ENCODE measurements around the gene ADAMTS6.

GRCh38 chr5:65459995-65460394, 21.7 kb downstream of the ADAMTS6 start:
- no peak for TF ChIP-seq CTCF (IDR thresholded peaks at IDR 0.05)
- TF ChIP-seq POLR2A (IDR thresholded peaks at IDR 0.05) = no peak
- no peak for TF ChIP-seq EP300 (IDR thresholded peaks at IDR 0.05)

Measured in tibial nerve (tissue), 4 donors.